ENCODE results near the gene LY9. TPM values are rescaled to one million over a fixed set of nuclear protein-coding genes. Genes with fewer than 3 reads are reported as not detected.
"Not testable (repeated sequence)": the region's sequence is repeated elsewhere in the genome, so short reads cannot be mapped to it uniquely, and the experiment has no call there.

Gene LY9
- polyA plus RNA-seq, 4 donors, result 0.09 to 0.30 (median 0.13) TPM

- no peak for DNase-seq (ENCODE audit: low read depth in 4 of 4, low spot score in 2 of 4)
Observed at GRCh38 chr1:160773093-160773492, 22.9 kb upstream of the LY9 start.

GRCh38 chr1:160774886-160775719, 20.9 kb upstream of the LY9 start:
- no peak for DNase-seq (ENCODE audit: low read depth in 4 of 4, low spot score in 2 of 4)

GRCh38 chr1:160776178-160776577, 19.8 kb upstream of the LY9 start:
- no peak for DNase-seq (ENCODE audit: low read depth in 4 of 4, low spot score in 2 of 4)

GRCh38 chr1:160777486-160778089, 18.4 kb upstream of the LY9 start:
- no peak for DNase-seq (ENCODE audit: low read depth in 4 of 4, low spot score in 2 of 4)

- DNase-seq (ENCODE audit: low read depth in 4 of 4, low spot score in 2 of 4), result no peak
Observed at GRCh38 chr1:160778976-160779375, 17.0 kb upstream of the LY9 start.

- DNase-seq (ENCODE audit: low read depth in 4 of 4, low spot score in 2 of 4), result no peak
Observed at GRCh38 chr1:160779626-160780397, 16.2 kb upstream of the LY9 start.

- no peak for DNase-seq (ENCODE audit: low read depth in 4 of 4, low spot score in 2 of 4)
Observed at GRCh38 chr1:160780398-160780755, 15.6 kb upstream of the LY9 start.

- DNase-seq (ENCODE audit: low read depth in 4 of 4, low spot score in 2 of 4), result peak in 2 of 4 donors; percentile 39 to 40
Observed at GRCh38 chr1:160781186-160781766, 14.7 kb upstream of the LY9 start.

GRCh38 chr1:160781914-160782689, 13.9 kb upstream of the LY9 start:
- DNase-seq (ENCODE audit: low read depth in 4 of 4, low spot score in 2 of 4), result no peak

GRCh38 chr1:160782988-160783765, 12.8 kb upstream of the LY9 start:
- not testable (repeated sequence) for DNase-seq (ENCODE audit: low read depth in 4 of 4, low spot score in 2 of 4)

- DNase-seq (ENCODE audit: low read depth in 4 of 4, low spot score in 2 of 4), result no peak
Observed at GRCh38 chr1:160789051-160789701, 6.8 kb upstream of the LY9 start.

- DNase-seq (ENCODE audit: low read depth in 4 of 4, low spot score in 2 of 4), result no peak
Observed at GRCh38 chr1:160789702-160790611, 6.0 kb upstream of the LY9 start.

GRCh38 chr1:160794376-160794775, 1.6 kb upstream of the LY9 start:
- DNase-seq (ENCODE audit: low read depth in 4 of 4, low spot score in 2 of 4), result no peak

- DNase-seq (ENCODE audit: low read depth in 4 of 4, low spot score in 2 of 4), result no peak
Observed at GRCh38 chr1:160797271-160797709, 1.3 kb downstream of the LY9 start.

GRCh38 chr1:160797861-160798273, 1.9 kb downstream of the LY9 start:
- DNase-seq (ENCODE audit: low read depth in 4 of 4, low spot score in 2 of 4), result no peak

GRCh38 chr1:160798439-160798838, 2.5 kb downstream of the LY9 start:
- no peak for DNase-seq (ENCODE audit: low read depth in 4 of 4, low spot score in 2 of 4)

GRCh38 chr1:160799641-160800040, 3.7 kb downstream of the LY9 start:
- no peak for DNase-seq (ENCODE audit: low read depth in 4 of 4, low spot score in 2 of 4)

- no peak for DNase-seq (ENCODE audit: low read depth in 4 of 4, low spot score in 2 of 4)
Observed at GRCh38 chr1:160800142-160800541, 4.2 kb downstream of the LY9 start.
